Dermis blood vessel endothelial cell (primary cell): ENCODE measurements around the gene TTC39A. TPM values are rescaled to one million over a fixed set of nuclear protein-coding genes. Genes with fewer than 3 reads are reported as not detected.
"Not testable (repeated sequence)": the region's sequence is repeated elsewhere in the genome, so short reads cannot be mapped to it uniquely, and the experiment has no call there.

Experiments used
- DNase-seq: peaks from one replicate; pipeline ENCODE4 v3.0.0; 2010
- total RNA-seq: library from RNA; depleted of rRNA; stranded (reverse); fragments of >200 nt; gene quantifications from 2 replicates; pipeline ENCODE4 v1.2.3, GENCODE V29; 2014

TTC39A gene
- total RNA-seq, 1 donor from 2014 or later = 4.1 TPM

GRCh38 chr1:51264451-51264850 is 65.9 kb downstream of the TTC39A start:
- peak; percentile 61 for DNase-seq

DNA sequence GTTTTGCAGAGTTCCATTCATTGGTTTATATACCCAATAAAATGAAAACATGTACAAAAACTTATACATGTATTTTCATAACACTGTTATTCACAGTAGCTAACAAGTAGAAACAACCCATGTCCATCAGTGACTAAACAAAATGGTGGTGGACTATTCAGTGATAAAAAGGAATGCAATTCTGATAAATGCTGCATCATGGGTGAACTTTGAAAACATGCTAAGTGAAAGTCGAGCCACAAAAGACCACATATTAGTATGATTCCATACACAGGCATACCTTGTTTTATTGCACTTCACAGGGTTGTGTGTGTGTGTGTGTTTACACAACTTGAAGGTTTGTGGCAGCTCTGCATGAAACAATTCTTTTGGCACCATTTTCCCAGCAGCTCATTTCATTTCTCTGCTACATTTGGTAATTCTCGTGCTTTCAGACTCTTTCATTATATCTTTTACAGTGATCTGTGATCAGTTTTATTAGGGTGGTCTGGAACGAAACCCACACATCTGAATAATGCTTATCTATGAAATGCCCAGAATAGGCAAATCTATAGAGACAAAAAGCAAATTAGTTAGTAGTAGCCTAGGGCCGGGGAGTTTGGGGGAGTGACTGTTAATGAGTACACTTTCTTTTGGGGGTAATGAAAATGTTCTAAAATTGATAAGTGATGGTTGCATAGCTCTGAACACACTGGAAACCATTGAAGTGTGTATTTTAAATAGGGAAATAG is 67.0 kb downstream of the TTC39A start:
- no peak for DNase-seq

DNA sequence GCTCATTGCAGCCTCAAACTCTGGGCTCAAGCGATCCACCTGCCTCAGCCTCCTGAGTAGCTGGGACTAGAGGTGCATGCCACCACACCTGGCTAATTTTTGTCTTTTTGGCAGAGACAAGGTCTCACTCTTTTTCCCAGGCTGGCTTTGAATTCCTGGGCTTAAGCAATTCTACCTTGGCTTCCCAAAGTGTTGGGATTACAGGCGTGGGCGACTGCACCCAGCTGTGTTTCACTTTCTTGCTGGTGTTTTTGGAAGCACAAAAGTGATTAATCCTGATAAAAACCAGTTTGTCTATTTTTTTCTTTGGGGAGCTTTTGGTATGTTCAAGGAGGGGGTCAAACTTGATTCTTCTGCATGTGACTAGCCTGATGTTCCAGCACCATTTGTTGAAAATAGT is 75.0 kb downstream of the TTC39A start:
- no peak for DNase-seq

GRCh38 chr1:51253691-51254090 is 76.7 kb downstream of the TTC39A start:
- no peak for DNase-seq

- DNase-seq = no peak
These were observed 78.0 kb downstream of the TTC39A start for GRCh38 chr1:51252366-51252765.

GRCh38 chr1:51251165-51251564 is 79.2 kb downstream of the TTC39A start:
- not testable (repeated sequence) for DNase-seq

DNA sequence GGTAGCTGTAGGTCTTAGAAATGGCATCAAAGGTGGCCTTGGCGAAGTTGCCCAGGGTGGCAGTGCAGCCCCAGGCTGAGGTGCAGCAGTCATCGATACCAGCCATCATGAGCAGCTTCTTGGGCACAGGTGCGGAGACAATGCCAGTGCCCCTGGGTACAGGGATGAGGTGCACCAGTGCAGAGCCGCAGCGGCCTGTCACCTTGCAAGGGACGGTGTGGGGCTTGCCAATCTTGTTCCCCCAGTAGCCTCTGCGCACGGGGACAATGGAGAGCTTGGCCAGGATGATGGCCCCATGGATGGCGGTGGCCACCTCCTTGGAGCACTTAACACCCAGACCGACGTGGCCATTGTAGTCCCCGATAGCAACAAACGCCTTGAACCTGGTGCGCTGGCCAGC is 79.6 kb downstream of the TTC39A start:
- not testable (repeated sequence) for DNase-seq

GRCh38 chr1:51249445-51249844 is 80.9 kb downstream of the TTC39A start:
- no peak for DNase-seq

DNA sequence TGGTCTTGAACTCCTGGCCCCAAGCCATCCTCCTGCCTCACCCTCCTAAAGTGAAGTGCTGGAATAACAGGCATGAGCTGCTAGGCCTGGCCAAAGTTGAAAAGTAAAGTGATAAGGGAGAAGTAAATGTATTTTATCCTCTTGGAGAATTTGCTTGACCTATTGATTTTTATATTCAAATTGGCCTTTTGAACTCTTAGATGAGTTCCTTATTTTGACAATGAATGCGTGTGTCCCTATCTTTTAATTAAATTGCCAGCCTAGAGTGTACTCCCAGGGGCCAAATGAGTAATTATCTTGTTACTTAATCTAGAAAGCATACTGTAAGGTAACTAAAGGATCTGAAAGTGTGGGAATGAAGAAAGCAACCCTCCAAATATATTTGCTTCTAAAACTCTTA is 82.9 kb downstream of the TTC39A start:
- DNase-seq = no peak

GRCh38 chr1:51247022-51247421 is 83.3 kb downstream of the TTC39A start:
- no peak for DNase-seq

DNA sequence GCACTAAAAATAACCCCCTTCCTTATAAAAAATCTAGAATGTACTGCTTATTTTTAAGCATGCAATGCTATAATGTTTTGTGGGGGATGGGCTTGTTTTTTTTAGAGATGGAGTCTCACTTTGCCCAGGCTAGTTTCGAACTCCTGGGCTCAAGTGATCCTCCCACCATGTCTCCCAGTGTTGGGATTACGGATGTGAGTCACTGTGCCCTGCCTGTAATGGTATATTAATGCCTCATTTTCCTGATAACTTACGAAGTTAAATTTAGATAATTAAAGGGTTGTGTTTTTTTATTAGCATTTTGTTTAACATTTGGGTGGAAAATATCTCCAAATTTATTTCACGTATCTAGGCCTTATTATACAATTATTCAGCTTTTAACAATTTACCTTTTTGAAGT is 87.8 kb downstream of the TTC39A start:
- DNase-seq = peak; percentile 42

DNA sequence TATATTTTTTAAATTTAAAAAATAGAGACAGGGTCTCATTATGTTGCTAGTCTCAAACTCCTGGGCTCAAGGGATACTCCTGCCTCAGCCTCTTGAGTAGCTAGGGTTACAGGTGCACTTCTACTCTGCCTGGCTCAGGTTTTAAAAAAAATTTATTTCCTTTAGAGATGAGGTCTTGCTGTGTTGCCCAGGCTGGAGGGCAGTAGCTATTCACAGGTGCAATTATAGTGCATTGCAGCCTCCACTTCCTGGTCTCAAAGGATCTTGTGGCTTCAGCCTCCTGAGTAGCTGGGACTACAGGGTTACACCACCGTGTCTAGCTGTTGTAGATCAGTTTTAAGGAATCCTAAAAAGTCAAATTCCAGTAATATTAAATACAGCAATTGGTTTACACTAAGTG is 89.2 kb downstream of the TTC39A start:
- no peak for DNase-seq

GRCh38 chr1:51240084-51240483 is 90.3 kb downstream of the TTC39A start:
- DNase-seq = no peak

DNA sequence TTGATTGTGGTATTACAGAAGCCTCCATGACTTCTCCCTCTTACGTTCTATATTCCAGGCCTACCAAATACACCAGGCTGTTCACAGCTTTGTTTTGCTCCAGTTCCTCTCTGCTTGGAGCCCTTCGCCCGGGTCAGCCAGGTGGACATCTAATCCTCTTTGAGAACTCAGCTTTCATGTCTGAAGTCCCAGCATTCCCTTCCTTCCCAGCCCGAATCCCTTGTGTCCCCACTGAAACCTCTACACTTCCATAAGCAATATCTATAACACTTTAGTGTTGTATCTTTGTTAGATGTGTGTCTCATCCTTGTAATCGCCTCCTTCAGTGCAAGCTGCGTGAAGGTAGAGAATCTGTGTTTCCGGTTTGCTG is 92.3 kb downstream of the TTC39A start:
- DNase-seq = peak; percentile 38

- DNase-seq = peak; percentile 43
These were observed 92.9 kb downstream of the TTC39A start for GRCh38 chr1:51237351-51238033.

Other genes starting within 250 kb of the TTC39A start
- gene C1orf185, start 228.3 kb downstream of the TTC39A start, total RNA-seq = not detected in 2 replicates
- 90.5 and 137 TPM in 2 replicates for gene RNF11, start 94.3 kb downstream of the TTC39A start, total RNA-seq
- gene EPS15, start 188.7 kb upstream of the TTC39A start, total RNA-seq = 99.9 and 112 TPM in 2 replicates